ENCODE measurements around the gene FAM98C. TPM values are rescaled to one million over a fixed set of nuclear protein-coding genes. Genes with fewer than 3 reads are reported as not detected.
"Not testable (repeated sequence)": the region's sequence is repeated elsewhere in the genome, so short reads cannot be mapped to it uniquely, and the experiment has no call there.

FAM98C gene
- total RNA-seq, 1 experiment from 2014 or later, result 10.2 TPM

- POLR2A ChIA-PET, result interaction anchor here (0.5 kb wide), 1 partner anchor 196 kb away, joined by 6 read pairs; no protein-coding TSS in a partner anchor
These were observed 8.3 kb downstream of the FAM98C start for GRCh38 chr19:38411041-38411712.

GRCh38 chr19:38411898-38412297, 9.0 kb downstream of the FAM98C start:
- H3K4me3 Mint-ChIP-seq; H3K4me1 Mint-ChIP-seq; H3K36me3 Mint-ChIP-seq; H3K27me3 Mint-ChIP-seq (ENCODE audit: low read depth); DNase-seq (ENCODE audit: low spot score); POLR2A ChIA-PET; H3K9me3 Mint-ChIP-seq; H3K27ac Mint-ChIP-seq; ATAC-seq: not testable (repeated sequence)
- CTCF ChIA-PET, result interaction anchor here (4.9 kb wide), 1 partner anchor 9 kb away, joined by 50 read pairs; the partner anchor contains the start of gene FAM98C

More at GRCh38 chr19:38411041-38411712, 8.3 kb downstream of the FAM98C start:
- CTCF ChIA-PET, result interaction anchor here (4.9 kb wide), 1 partner anchor 9 kb away, joined by 50 read pairs; the partner anchor contains the start of gene FAM98C
- no peaks in the 10 kb centered on the region for H3K9me3 Mint-ChIP-seq
- TF ChIP-seq SOX15 (CRISPR knock-in tag; IDR thresholded peaks at IDR 0.05), result no peak
- DNase-seq (ENCODE audit: low spot score) (no peak), ATAC-seq (no peak)
- no peak overlapping the region for H3K27ac Mint-ChIP-seq
- H3K4me1 Mint-ChIP-seq, result no peaks in the 10 kb centered on the region
- H3K36me3 Mint-ChIP-seq, result no peaks in the 10 kb centered on the region
- no peaks in the 10 kb centered on the region; the same call in 1 of the 2 replicates for H3K27me3 Mint-ChIP-seq (ENCODE audit: low read depth)
- no peak overlapping the region for H3K4me3 Mint-ChIP-seq

DNA sequence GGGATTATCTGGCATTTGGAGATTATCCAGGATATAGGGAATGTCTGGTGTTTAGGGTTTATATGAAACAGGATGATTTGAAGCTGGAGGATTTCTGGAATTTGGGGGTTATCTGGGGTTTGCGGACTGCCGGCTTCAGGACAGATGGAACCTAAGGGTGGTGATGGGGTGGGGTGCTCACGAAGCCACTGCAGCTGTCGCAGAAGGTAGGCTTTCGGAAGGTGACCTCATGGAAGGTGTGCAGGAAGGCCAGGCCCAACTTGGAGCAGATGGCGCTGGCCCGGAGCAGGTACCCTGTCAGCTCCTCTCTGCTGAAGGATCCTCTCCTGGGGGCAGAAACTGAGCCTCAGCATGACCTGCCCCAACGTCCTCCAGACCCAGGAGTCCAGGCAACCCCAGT, 9.6 kb downstream of the FAM98C start:
- Mint-ChIP-seq H3K4me1 (peaks cover 6% of the 10 kb centered on the region), H3K36me3 (no peaks in the 10 kb centered on the region), H3K27ac (no peak overlapping the region), H3K4me3 (no peak overlapping the region), H3K9me3 (no peaks in the 10 kb centered on the region), H3K27me3 (ENCODE audit: low read depth) (no peaks in the 10 kb centered on the region; the same call in 1 of the 2 replicates)
- CTCF ChIA-PET, result interaction anchor here (4.9 kb wide), 1 partner anchor 10 kb away, joined by 50 read pairs; the partner anchor contains the start of gene FAM98C
- DNase-seq (ENCODE audit: low spot score) (no peak), ATAC-seq (no peak)
- TF ChIP-seq STAT6 (CRISPR knock-in tag; conservative IDR thresholded peaks at IDR 0.05; ENCODE audit: low read depth) (no peak), CDX4 (CRISPR knock-in tag; IDR thresholded peaks at IDR 0.05; ENCODE audit: borderline replicate concordance) (no peak)
- TF ChIP-seq, protein P1, sequence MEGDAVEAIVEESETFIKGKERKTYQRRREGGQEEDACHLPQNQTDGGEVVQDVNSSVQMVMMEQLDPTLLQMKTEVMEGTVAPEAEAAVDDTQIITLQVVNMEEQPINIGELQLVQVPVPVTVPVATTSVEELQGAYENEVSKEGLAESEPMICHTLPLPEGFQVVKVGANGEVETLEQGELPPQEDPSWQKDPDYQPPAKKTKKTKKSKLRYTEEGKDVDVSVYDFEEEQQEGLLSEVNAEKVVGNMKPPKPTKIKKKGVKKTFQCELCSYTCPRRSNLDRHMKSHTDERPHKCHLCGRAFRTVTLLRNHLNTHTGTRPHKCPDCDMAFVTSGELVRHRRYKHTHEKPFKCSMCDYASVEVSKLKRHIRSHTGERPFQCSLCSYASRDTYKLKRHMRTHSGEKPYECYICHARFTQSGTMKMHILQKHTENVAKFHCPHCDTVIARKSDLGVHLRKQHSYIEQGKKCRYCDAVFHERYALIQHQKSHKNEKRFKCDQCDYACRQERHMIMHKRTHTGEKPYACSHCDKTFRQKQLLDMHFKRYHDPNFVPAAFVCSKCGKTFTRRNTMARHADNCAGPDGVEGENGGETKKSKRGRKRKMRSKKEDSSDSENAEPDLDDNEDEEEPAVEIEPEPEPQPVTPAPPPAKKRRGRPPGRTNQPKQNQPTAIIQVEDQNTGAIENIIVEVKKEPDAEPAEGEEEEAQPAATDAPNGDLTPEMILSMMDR (IDR thresholded peaks at IDR 0.05), result no peak
- POLR2A ChIA-PET, result no interaction called here

GRCh38 chr19:38412961-38413360, 10.1 kb downstream of the FAM98C start:
- ChIA-PET CTCF (interaction anchor here (4.9 kb wide), 1 partner anchor 10 kb away, joined by 50 read pairs; the partner anchor contains the start of gene FAM98C), POLR2A (interaction anchor here (0.5 kb wide), 1 partner anchor 100 kb away, joined by 3 read pairs; no protein-coding TSS in a partner anchor)
- Mint-ChIP-seq H3K9me3 (no peaks in the 10 kb centered on the region), H3K27me3 (ENCODE audit: low read depth) (peaks cover under 1% of the 10 kb centered on the region), H3K27ac (no peak overlapping the region), H3K36me3 (no peaks in the 10 kb centered on the region), H3K4me1 (peaks cover 8% of the 10 kb centered on the region), H3K4me3 (no peak overlapping the region)
- DNase-seq (ENCODE audit: low spot score) (no peak), ATAC-seq (no peak)
- TF ChIP-seq, protein P2, sequence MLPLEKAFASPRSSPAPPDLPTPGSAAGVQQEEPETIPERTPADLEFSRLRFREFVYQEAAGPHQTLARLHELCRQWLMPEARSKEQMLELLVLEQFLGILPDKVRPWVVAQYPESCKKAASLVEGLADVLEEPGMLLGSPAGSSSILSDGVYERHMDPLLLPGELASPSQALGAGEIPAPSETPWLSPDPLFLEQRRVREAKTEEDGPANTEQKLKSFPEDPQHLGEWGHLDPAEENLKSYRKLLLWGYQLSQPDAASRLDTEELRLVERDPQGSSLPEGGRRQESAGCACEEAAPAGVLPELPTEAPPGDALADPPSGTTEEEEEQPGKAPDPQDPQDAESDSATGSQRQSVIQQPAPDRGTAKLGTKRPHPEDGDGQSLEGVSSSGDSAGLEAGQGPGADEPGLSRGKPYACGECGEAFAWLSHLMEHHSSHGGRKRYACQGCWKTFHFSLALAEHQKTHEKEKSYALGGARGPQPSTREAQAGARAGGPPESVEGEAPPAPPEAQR (CRISPR knock-in tag; IDR thresholded peaks at IDR 0.05), result no peak
- TF ChIP-seq HMGXB4 (CRISPR knock-in tag; IDR thresholded peaks at IDR 0.05) (no peak), SOX15 (CRISPR knock-in tag; IDR thresholded peaks at IDR 0.05) (no peak), IRF2 (CRISPR knock-in tag; IDR thresholded peaks at IDR 0.05; ENCODE audit: borderline replicate concordance, low read depth) (no peak), CREM (CRISPR knock-in tag; IDR thresholded peaks at IDR 0.05) (no peak), SMAD4 (CRISPR knock-in tag; IDR thresholded peaks at IDR 0.05) (no peak), ATF1 (CRISPR knock-in tag; IDR thresholded peaks at IDR 0.05) (no peak)
- TF ChIP-seq, protein P3, sequence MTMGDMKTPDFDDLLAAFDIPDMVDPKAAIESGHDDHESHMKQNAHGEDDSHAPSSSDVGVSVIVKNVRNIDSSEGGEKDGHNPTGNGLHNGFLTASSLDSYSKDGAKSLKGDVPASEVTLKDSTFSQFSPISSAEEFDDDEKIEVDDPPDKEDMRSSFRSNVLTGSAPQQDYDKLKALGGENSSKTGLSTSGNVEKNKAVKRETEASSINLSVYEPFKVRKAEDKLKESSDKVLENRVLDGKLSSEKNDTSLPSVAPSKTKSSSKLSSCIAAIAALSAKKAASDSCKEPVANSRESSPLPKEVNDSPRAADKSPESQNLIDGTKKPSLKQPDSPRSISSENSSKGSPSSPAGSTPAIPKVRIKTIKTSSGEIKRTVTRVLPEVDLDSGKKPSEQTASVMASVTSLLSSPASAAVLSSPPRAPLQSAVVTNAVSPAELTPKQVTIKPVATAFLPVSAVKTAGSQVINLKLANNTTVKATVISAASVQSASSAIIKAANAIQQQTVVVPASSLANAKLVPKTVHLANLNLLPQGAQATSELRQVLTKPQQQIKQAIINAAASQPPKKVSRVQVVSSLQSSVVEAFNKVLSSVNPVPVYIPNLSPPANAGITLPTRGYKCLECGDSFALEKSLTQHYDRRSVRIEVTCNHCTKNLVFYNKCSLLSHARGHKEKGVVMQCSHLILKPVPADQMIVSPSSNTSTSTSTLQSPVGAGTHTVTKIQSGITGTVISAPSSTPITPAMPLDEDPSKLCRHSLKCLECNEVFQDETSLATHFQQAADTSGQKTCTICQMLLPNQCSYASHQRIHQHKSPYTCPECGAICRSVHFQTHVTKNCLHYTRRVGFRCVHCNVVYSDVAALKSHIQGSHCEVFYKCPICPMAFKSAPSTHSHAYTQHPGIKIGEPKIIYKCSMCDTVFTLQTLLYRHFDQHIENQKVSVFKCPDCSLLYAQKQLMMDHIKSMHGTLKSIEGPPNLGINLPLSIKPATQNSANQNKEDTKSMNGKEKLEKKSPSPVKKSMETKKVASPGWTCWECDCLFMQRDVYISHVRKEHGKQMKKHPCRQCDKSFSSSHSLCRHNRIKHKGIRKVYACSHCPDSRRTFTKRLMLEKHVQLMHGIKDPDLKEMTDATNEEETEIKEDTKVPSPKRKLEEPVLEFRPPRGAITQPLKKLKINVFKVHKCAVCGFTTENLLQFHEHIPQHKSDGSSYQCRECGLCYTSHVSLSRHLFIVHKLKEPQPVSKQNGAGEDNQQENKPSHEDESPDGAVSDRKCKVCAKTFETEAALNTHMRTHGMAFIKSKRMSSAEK (CRISPR knock-in tag; IDR thresholded peaks at IDR 0.05; ENCODE audit: borderline replicate concordance), result no peak

All from WTC11 (cell line).